Peyer's patch (tissue), 4 donors: ENCODE results near the gene RINL.
"Not testable (repeated sequence)": the region's sequence is repeated elsewhere in the genome, so short reads cannot be mapped to it uniquely, and the experiment has no call there.

ENCODE experiments used
- CTCF ChIP-seq, 6 experiments: fragments of 450-650 bp in 4 of 6; fragments of 200-600 bp in 2 of 6; sonication (generic) in 1 of 6; IDR thresholded peaks; one replicate each; pipeline ENCODE4 v1.5.1; 2017 to 2019; ENCODE audit warnings: antibody characterized with exemption in 6 of 6, mild to moderate bottlenecking in 3 of 6, moderate library complexity in 1 of 6
- POLR2A ChIP-seq, 2 donors: fragments of 450-650 bp; IDR thresholded peaks; one replicate each; pipeline ENCODE4 v1.5.1; 2017; ENCODE audit warnings: antibody characterized with exemption in 2 of 2, mild to moderate bottlenecking in 2 of 2, moderate library complexity in 2 of 2

GRCh38 chr19:38873400-38873799 is 4.7 kb downstream of the RINL start:
- TF ChIP-seq CTCF, POLR2A (IDR thresholded peaks at IDR 0.05): not testable (repeated sequence)
